ENCODE data around the gene PDZD4.

GRCh38 chrX:153783378-153784013 lies 46.8 kb downstream of the PDZD4 start:
- TF ChIP-seq CTCF (IDR thresholded peaks at IDR 0.05): no peak
- no peak for TF ChIP-seq POLR2A (IDR thresholded peaks at IDR 0.05)

All from thyroid gland (tissue), 4 donors.